Activated gamma-delta T cell (primary cell): ENCODE results near the gene FGD2.
"Not testable (repeated sequence)": the region's sequence is repeated elsewhere in the genome, so short reads cannot be mapped to it uniquely, and the experiment has no call there.

Source experiments
- DNase-seq: peaks from one replicate; lab custom pipeline; 2025; lab: John Stamatoyannopoulos, UW

FGD2 gene

GRCh38 chr6:36990401-36990800 is 15.1 kb upstream of the FGD2 start:
- not testable (repeated sequence) for DNase-seq

DNA sequence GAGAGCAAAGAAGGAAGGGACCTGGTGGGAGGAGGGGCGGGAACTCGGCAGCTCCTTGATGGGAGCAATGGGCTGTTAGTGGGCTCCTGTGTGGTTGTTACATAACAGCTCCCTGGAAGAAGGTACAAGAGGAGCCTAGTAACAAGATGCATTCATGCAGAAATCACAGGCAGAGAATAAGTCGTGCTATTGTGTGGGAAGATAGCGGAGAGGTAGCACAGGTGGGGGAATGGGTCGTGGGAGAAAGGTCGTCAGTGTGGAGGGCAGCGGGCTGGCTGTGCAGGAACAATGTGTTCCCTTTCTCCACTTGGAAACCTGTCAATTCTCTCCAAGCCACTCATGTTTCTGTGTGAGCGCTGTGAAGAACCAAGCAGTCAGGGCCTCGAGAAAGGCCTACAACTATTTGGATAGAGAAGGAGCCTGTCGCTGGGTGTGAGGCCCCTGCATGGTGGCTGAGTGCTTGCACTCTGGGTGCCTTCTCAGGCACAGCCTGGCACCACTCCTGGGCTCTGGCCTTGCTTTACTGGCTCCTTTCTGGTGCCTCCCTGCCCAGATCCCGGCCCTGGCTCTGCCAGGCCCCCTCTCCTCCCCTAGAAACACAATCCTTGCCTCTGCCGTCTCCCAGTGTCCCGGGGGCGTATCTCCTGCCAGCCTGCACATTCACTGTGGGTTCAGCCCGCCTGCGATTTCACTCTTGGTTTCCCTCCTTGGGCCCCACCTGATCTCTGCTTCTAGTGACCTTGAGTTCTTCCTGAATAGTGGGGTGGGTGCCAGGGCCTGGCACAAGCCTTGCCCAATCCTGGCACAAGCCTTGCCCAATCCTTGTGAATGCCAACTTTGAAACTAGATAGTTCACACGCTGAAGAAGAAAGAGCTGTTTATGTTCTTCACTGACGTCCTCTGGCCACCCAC is 7.4 kb upstream of the FGD2 start:
- DNase-seq, result no peak

DNA sequence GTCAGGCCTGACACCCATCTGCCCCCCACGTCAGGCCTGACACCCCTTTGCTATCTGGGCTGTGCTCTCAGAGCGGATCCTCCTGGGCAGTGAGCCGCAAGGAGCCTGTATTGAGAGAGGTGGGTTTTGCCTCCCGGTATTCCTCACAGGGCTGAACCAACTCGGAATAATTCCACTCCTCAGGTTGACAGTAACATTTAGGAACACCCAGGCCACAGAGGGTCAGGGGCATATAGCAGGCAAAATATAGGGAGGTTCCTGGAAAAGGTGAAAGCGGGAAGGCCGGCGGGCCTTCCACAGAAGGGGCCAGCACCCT is 6.8 kb upstream of the FGD2 start:
- no peak for DNase-seq

DNA sequence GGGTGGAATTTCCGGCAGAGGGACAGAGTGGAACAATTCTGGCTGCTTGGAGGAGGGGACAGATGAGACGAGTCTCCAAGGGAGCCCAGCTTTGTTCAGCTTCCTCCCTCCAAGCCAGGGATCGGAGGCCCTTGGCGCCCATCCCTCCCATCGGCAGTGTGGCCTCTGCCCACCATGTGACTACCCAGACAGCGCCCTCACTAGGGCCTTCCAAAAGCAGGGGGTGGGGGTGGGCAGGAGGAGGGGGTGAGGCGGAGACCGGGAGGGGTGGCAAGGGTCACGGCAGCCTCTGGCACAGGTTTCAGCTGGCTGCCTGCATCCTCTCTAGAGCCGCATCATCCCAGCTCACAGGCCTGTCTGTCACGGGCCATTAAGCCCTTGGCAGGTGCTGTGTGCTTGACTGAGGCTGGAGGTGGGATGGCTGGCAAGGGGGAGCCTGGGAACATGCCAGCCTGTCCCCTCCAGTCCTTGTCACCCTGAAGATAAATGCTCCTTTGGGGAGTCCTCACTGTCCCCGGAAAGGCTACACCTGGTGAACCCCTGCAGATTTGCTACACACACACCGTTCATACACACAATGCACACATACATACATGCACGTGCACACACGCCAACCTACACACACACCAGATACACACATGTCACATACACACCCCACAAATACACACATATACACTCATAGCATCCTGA is 6.2 kb upstream of the FGD2 start:
- no peak for DNase-seq

DNA sequence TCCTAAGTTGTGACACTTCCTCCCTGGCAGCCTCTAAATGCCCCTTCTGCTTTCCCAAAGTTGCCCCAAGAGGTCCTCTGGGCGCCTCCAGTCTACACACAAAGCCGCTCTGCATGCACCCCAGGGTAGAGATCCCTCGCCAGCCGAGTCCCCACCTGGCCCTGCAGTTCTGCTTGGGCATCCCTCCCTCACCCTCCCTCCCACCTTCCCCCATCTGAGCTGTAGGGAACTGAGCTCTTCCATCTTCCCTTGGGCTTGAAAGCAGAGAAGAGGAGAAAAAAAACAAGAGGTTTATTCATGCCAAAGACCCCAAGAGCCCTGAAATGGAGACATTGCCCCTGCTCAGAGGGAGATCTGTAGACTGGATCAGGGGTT is 5.7 kb upstream of the FGD2 start:
- no peak for DNase-seq

- DNase-seq, result no peak
These were observed 1.1 kb upstream of the FGD2 start for GRCh38 chr6:37004044-37004980.

- DNase-seq, result no peak
These were observed 542 bp downstream of the FGD2 start for GRCh38 chr6:37005827-37006567.

GRCh38 chr6:37006793-37007339 is 1.4 kb downstream of the FGD2 start:
- DNase-seq, result no peak

- no peak for DNase-seq
These were observed 2.0 kb downstream of the FGD2 start for GRCh38 chr6:37007340-37008043.

- no peak for DNase-seq
These were observed 3.3 kb downstream of the FGD2 start for GRCh38 chr6:37008484-37009465.

DNA sequence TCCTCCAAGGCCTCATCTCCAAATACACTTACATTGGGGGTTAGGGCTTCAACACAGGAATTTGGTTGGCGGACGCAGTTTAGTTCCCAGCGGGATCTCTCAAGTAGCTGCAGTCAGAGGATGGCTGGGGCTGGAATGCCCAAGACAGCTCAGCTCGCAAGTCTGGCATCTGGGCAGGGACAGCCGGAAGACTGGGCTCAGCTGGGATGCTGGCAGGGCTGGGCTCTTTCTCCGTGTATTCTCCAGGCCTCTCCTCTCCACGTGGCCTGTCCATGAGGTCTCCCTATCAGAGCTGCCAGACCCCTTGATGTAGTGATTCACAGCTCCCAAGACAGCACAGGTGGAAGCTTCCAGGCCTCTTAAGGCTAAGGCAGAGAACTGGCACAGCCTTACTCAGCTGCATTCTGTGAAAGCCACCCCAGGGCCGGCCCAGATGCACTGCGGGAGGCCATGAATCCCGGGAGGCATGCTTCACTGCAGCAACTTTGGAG is 5.0 kb downstream of the FGD2 start:
- DNase-seq, result no peak

DNA sequence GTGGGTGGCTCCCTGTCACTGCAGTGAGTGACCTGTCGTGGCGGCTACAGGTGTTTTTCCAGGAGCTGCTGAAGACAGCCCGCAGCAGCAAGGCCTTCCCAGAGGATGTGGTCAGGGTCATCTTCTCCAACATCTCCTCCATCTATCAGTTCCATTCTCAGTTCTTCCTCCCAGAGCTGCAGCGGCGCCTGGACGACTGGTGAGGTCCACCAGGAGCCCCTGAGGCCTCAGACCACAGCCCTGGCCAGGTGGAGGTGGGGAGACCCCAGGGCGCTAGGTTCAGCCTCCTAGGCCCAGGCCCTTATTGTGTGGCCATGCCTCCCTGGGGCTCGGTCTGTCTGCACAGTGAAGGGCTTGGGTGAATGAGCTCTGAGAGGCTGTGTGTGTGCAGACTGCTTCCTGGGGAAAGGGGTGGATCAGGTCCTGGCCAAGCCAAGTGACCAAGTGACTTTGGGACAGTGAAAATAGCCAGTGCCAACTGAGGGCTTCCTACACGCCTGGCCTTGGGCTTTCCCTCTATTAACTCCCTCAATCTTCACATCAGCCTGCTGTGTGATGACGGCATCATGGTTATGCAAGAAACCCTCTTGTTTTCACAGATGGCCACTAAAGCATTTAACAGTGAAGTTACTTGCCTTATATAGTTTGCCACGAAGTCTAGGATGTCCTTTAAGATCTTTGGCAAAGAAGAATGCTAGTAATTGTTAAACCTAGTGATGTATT is 6.4 kb downstream of the FGD2 start:
- no peak for DNase-seq

DNA sequence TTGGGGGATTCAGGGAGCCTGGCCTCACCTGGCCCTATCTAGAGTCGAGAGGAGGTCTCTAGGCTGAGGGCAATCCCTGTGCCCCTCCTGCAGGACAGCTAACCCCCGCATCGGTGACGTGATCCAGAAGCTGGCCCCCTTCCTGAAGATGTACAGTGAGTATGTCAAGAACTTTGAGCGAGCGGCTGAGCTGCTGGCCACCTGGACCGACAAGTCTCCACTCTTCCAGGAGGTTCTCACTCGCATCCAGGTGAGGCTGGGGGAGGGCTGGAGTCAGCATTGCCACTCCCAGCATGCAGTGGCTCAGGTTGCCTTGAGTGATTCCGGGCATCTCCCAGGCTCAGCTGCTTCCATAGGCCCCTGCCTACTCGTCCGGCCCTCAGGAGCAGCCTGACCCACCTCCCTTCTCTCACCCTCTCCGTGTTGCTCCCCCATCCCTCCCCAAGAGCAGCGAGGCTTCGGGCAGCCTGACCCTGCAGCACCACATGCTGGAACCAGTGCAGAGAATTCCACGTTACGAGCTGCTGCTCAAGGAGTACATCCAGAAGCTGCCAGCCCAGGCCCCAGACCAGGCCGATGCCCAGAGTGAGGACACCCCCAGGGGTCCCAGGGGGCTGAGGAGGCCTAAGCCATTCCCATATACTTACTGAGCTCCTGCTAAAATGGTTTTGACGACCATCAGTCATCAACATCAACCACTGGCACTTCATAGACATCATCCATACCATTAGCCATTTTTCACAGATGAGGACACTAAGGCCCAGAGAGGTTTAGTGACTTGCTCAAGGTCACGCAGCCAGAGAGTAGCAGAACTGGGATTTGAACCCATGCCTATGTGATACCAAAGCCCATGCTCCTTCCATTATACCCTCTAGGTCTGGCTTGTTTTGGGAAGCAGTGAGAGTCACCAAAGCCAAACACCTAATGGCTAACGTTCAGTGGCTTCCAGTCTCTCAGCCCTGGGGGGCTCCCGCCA is 8.3 kb downstream of the FGD2 start:
- DNase-seq, result no peak

- DNase-seq, result no peak
These were observed 9.2 kb downstream of the FGD2 start for GRCh38 chr6:37014667-37015066.

GRCh38 chr6:37015532-37015931 is 10.1 kb downstream of the FGD2 start:
- DNase-seq, result no peak

DNA sequence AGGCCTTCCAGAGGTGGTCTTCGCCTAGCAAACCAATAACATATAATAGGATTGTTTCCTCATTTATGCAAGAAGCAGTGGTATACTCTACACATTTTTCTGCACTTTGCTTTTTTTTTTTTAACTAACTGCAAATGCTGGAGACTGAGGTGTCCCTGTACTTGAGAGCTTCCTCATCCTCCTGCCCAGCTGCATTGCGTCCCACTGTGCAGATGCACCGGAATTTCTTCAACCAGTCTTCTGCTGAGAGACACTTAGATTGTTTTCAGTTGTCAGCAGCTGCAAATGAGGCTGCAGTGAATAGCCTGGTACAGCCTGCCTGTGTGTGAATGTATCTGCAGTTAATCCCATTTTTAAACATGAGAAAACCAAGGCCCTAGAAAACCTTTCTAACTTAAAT is 11.5 kb downstream of the FGD2 start:
- no peak for DNase-seq

GRCh38 chr6:37017606-37018197 is 12.2 kb downstream of the FGD2 start:
- DNase-seq, result no peak
